HG03558 (cell line): ENCODE data around the gene IGSF9B.

Experiments used
- ATAC-seq: cut with Tn5 transposase; IDR thresholded peaks from one replicate; pipeline ENCODE4 v1.9.1; 2021; ENCODE audit warnings: moderate number of reproducible peaks; ENCODE audit not compliant: unreplicated experiment; ENCODE audit errors: extremely low read depth

IGSF9B gene

GRCh38 chr11:133961890-133962289 is 5.1 kb upstream of the IGSF9B start:
- no peak for ATAC-seq

- ATAC-seq, result no peak
Measured at GRCh38 chr11:133957900-133958299, 1.1 kb upstream of the IGSF9B start.

GRCh38 chr11:133955945-133956421 is 785 bp downstream of the IGSF9B start:
- no peak for ATAC-seq

- no peak for ATAC-seq
Measured at GRCh38 chr11:133955081-133955891, 1.5 kb downstream of the IGSF9B start.

GRCh38 chr11:133953999-133954398 is 2.8 kb downstream of the IGSF9B start:
- no peak for ATAC-seq

- ATAC-seq, result no peak
Measured at GRCh38 chr11:133953547-133953946, 3.2 kb downstream of the IGSF9B start.

- ATAC-seq, result no peak
Measured at GRCh38 chr11:133952199-133953190, 4.3 kb downstream of the IGSF9B start.

- no peak for ATAC-seq
Measured at GRCh38 chr11:133951327-133952198, 5.2 kb downstream of the IGSF9B start.

- ATAC-seq, result no peak
Measured at GRCh38 chr11:133950874-133951326, 5.9 kb downstream of the IGSF9B start.

- no peak for ATAC-seq
Measured at GRCh38 chr11:133950421-133950820, 6.3 kb downstream of the IGSF9B start.

GRCh38 chr11:133949129-133949528 is 7.6 kb downstream of the IGSF9B start:
- no peak for ATAC-seq

GRCh38 chr11:133948711-133949110 is 8.1 kb downstream of the IGSF9B start:
- no peak for ATAC-seq

- ATAC-seq, result no peak
Measured at GRCh38 chr11:133947321-133947756, 9.4 kb downstream of the IGSF9B start.

GRCh38 chr11:133946541-133947318 is 10.0 kb downstream of the IGSF9B start:
- ATAC-seq, result no peak

GRCh38 chr11:133946051-133946450 is 10.7 kb downstream of the IGSF9B start:
- ATAC-seq, result no peak

- ATAC-seq, result no peak
Measured at GRCh38 chr11:133945087-133945974, 11.4 kb downstream of the IGSF9B start.

- no peak for ATAC-seq
Measured at GRCh38 chr11:133943950-133944698, 12.6 kb downstream of the IGSF9B start.
